Measurements from ENCODE around the gene SNRPD3.

DNA sequence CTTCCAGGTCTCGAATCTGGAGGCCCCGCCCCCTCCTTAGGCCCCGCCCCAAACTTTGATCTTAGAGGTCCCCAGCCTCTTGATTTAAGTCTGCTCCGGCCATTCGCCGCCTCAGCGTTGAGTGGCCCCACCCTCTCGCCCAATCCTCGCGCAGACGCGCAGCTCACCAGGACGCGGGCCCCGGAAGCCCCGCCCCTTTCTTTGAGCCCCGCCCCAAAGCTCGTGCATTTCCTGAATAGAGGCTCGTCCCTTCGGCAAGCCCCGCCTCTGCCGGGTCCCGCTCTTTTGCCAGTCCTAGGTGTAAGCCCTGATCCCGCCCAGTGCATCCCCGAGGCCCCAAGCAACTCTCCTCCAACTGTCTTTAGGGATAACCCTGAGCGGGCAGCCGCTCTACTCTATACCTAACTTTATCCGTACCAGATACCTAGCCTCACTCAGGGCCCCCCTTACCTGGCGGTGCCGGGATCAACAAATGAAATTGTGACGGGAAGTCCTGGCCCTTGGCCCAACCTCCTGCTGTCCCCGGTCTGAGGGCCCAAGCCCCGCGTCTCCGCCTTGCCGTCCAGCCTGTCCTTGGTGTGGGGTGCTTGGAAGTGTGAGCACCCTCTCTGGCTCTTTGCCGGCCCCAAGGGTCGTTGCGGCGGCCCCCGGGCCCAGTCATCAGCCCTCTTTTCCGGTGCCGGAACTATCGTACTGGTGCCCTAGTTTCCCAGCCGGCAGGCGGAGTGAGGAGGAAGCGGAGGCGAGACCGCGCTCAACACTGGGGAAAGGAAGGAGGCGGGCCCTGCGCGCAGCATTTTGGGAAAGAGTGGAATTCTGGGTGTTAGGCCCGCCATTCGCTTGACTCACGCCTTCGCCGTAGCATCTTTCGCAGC lies at the start of gene SNRPD3:
- TF ChIP-seq, protein P1, sequence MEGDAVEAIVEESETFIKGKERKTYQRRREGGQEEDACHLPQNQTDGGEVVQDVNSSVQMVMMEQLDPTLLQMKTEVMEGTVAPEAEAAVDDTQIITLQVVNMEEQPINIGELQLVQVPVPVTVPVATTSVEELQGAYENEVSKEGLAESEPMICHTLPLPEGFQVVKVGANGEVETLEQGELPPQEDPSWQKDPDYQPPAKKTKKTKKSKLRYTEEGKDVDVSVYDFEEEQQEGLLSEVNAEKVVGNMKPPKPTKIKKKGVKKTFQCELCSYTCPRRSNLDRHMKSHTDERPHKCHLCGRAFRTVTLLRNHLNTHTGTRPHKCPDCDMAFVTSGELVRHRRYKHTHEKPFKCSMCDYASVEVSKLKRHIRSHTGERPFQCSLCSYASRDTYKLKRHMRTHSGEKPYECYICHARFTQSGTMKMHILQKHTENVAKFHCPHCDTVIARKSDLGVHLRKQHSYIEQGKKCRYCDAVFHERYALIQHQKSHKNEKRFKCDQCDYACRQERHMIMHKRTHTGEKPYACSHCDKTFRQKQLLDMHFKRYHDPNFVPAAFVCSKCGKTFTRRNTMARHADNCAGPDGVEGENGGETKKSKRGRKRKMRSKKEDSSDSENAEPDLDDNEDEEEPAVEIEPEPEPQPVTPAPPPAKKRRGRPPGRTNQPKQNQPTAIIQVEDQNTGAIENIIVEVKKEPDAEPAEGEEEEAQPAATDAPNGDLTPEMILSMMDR (IDR thresholded peaks at IDR 0.05; ENCODE audit: low read depth, low read length), result no peak
- TF ChIP-seq EZH2phosphoT487 (IDR thresholded peaks at IDR 0.05; ENCODE audit: low read depth), result no peak
